Measurements from ENCODE around the gene NCEH1.

NCEH1 gene

GRCh38 chr3:172607305-172608121 is 103.4 kb downstream of the NCEH1 start:
- DNase-seq = peak; percentile 93

- no peak for DNase-seq
These were observed 104.8 kb downstream of the NCEH1 start for GRCh38 chr3:172606021-172606420.

- no peak for DNase-seq
These were observed 105.8 kb downstream of the NCEH1 start for GRCh38 chr3:172604895-172605646.

GRCh38 chr3:172601066-172601832 is 109.6 kb downstream of the NCEH1 start:
- DNase-seq = no peak

GRCh38 chr3:172600644-172601065 is 110.2 kb downstream of the NCEH1 start:
- no peak for DNase-seq

GRCh38 chr3:172598904-172599303 is 112.0 kb downstream of the NCEH1 start:
- DNase-seq = no peak

- no peak for DNase-seq
These were observed 114.5 kb downstream of the NCEH1 start for GRCh38 chr3:172596394-172596706.

GRCh38 chr3:172595664-172596393 is 115.0 kb downstream of the NCEH1 start:
- peak; percentile 95 for DNase-seq

- peak; percentile 59 for DNase-seq
These were observed 115.8 kb downstream of the NCEH1 start for GRCh38 chr3:172594900-172595663.

GRCh38 chr3:172592898-172593669 is 117.8 kb downstream of the NCEH1 start:
- DNase-seq = peak; percentile 25

GRCh38 chr3:172591876-172592771 is 118.7 kb downstream of the NCEH1 start:
- DNase-seq = peak; percentile 98

GRCh38 chr3:172591125-172591605 is 119.7 kb downstream of the NCEH1 start:
- DNase-seq = no peak

- peak; percentile 95 for DNase-seq
These were observed 124.4 kb downstream of the NCEH1 start for GRCh38 chr3:172586436-172586835.

GRCh38 chr3:172585954-172586353 is 124.9 kb downstream of the NCEH1 start:
- DNase-seq = no peak

GRCh38 chr3:172582712-172583111 is 128.2 kb downstream of the NCEH1 start:
- no peak for DNase-seq

GRCh38 chr3:172581757-172582166 is 129.1 kb downstream of the NCEH1 start:
- no peak for DNase-seq

GRCh38 chr3:172580680-172581401 is 130.0 kb downstream of the NCEH1 start:
- peak; percentile 87 for DNase-seq
